Activated CD8-positive, alpha-beta memory T cell treated with anti-CD3 and anti-CD28 coated beads for 36 hours (primary cell): ENCODE results near the gene TSPAN10. TPM values are rescaled to one million over a fixed set of nuclear protein-coding genes. Genes with fewer than 3 reads are reported as not detected.

Experiments used
- CTCF ChIA-PET: fragments of 350-600 bp; sonication (Branson Sonifier 250); formaldehyde crosslinking; loops from one replicate; lab custom pipeline; 2021; ENCODE audit warnings: antibody characterized with exemption; lab: Charles Lee
- POLR2A ChIA-PET: fragments of 350-600 bp; sonication (Branson Sonifier 250); formaldehyde crosslinking; loops from one replicate; lab custom pipeline; 2021; ENCODE audit warnings: antibody characterized with exemption; lab: Charles Lee
- total RNA-seq, 2 experiments: library from RNA; stranded (reverse); gene quantifications; one replicate each; pipeline ENCODE4 v1.2.3, GENCODE V29; 2021

Gene TSPAN10
- total RNA-seq, 2 experiments from 2014 or later, result 0.19 to 0.23 TPM

GRCh38 chr17:81693509-81694210, 56.7 kb downstream of the TSPAN10 start:
- CTCF ChIA-PET, result interaction anchor here (1.1 kb wide), 1 partner anchor 10 kb away, joined by 3 read pairs; the partner anchor contains the start of genes ARL16 and HGS
- POLR2A ChIA-PET, result interaction anchor here (0.6 to 0.9 kb wide), 2 partner anchors 9 to 28 kb away, joined by 3 read pairs; no protein-coding TSS in a partner anchor

GRCh38 chr17:81694810-81695209, 57.8 kb downstream of the TSPAN10 start:
- CTCF ChIA-PET, result no interaction called here
- POLR2A ChIA-PET, result interaction anchor here (1.0 kb wide), 1 partner anchor 13 kb away, joined by 3 read pairs; no protein-coding TSS in a partner anchor

GRCh38 chr17:81695211-81695610, 58.2 kb downstream of the TSPAN10 start:
- CTCF ChIA-PET, result interaction anchor here (1.4 kb wide), 1 partner anchor 12 kb away, joined by 5 read pairs; the partner anchor contains the start of genes ARL16 and HGS
- POLR2A ChIA-PET, result interaction anchor here (1.0 kb wide), 1 partner anchor 13 kb away, joined by 3 read pairs; no protein-coding TSS in a partner anchor

GRCh38 chr17:81695801-81696200, 58.8 kb downstream of the TSPAN10 start:
- CTCF ChIA-PET, result interaction anchor here (1.4 kb wide), 1 partner anchor 13 kb away, joined by 5 read pairs; the partner anchor contains the start of genes ARL16 and HGS
- POLR2A ChIA-PET, result interaction anchor here (1.0 kb wide), 1 partner anchor 12 kb away, joined by 3 read pairs; no protein-coding TSS in a partner anchor

- ChIA-PET POLR2A (no interaction called here), CTCF (interaction anchor here (1.4 kb wide), 1 partner anchor 14 kb away, joined by 5 read pairs; the partner anchor contains the start of genes ARL16 and HGS)
Measured at GRCh38 chr17:81696218-81696941, 59.4 kb downstream of the TSPAN10 start.

GRCh38 chr17:81697261-81698044, 60.5 kb downstream of the TSPAN10 start:
- ChIA-PET CTCF (no interaction called here), POLR2A (no interaction called here)

Other genes with a start within 250 kb of the TSPAN10 start
- not detected for gene BAHCC1, start 241.7 kb upstream of the TSPAN10 start, total RNA-seq
- 1,000 to 10,000 TPM; 4,757 to 4,840 TPM for gene ACTG1, start 124.4 kb upstream of the TSPAN10 start, total RNA-seq
- under 1 TPM; 0.21 to 0.50 TPM for gene FSCN2, start 108.8 kb upstream of the TSPAN10 start, total RNA-seq
- gene FAAP100, start 84.8 kb upstream of the TSPAN10 start, total RNA-seq, result 10 to 100 TPM; 50.6 to 55.8 TPM
- 100 to 1,000 TPM; 114 to 119 TPM for gene NPLOC4, start 84 bp upstream of the TSPAN10 start, total RNA-seq
- 1 to 10 TPM; 2.5 to 4.3 TPM for gene PDE6G, start 19.3 kb downstream of the TSPAN10 start, total RNA-seq
- 10 to 100 TPM; 49.1 to 55.7 TPM for gene OXLD1, start 29.4 kb downstream of the TSPAN10 start, total RNA-seq
- 10 to 100 TPM; 68.7 to 71.9 TPM for gene CCDC137, start 29.5 kb downstream of the TSPAN10 start, total RNA-seq
- 10 to 100 TPM; 17.7 to 18.5 TPM for gene ARL16, start 46.6 kb downstream of the TSPAN10 start, total RNA-seq
- 100 to 1,000 TPM; 132 to 136 TPM for gene HGS, start 46.8 kb downstream of the TSPAN10 start, total RNA-seq
- 100 to 1,000 TPM; 230 to 235 TPM for gene MRPL12, start 66.2 kb downstream of the TSPAN10 start, total RNA-seq
- 10 to 100 TPM; 39.6 to 39.8 TPM for gene SLC25A10, start 75.1 kb downstream of the TSPAN10 start, total RNA-seq
- not detected for gene GCGR, start 167.0 kb downstream of the TSPAN10 start, total RNA-seq
- 10 to 100 TPM; 44.5 to 46.3 TPM for gene MCRIP1, start 196.1 kb downstream of the TSPAN10 start, total RNA-seq
- gene PPP1R27, start 197.9 kb downstream of the TSPAN10 start, total RNA-seq, result not detected
- gene P4HB, start 223.3 kb downstream of the TSPAN10 start, total RNA-seq, result 100 to 1,000 TPM; 493 to 503 TPM
- 100 to 1,000 TPM; 669 to 688 TPM for gene ARHGDIA, start 234.1 kb downstream of the TSPAN10 start, total RNA-seq